Breast epithelium (tissue), 3 donors: ENCODE results near the gene IL1RL2.

Source experiments
- CTCF ChIP-seq, 3 donors: fragments of 450-650 bp; IDR thresholded peaks; one replicate each; pipeline ENCODE4 v1.5.1; 2016 to 2017; ENCODE audit warnings: antibody characterized with exemption in 3 of 3, mild to moderate bottlenecking in 3 of 3, moderate library complexity in 3 of 3
- POLR2A ChIP-seq: fragments of 450-650 bp; IDR thresholded peaks from one replicate; pipeline ENCODE4 v1.6.1; 2016; ENCODE audit warnings: antibody characterized with exemption, mild to moderate bottlenecking, moderate library complexity

GRCh38 chr2:102181919-102182635, 4.7 kb upstream of the IL1RL2 start:
- TF ChIP-seq CTCF (IDR thresholded peaks at IDR 0.05) (no peak), POLR2A (no peak)
